Mucosa of rectum (tissue), 2 donors: ENCODE data around the gene ANKRD11.
"Not testable (repeated sequence)": the region's sequence is repeated elsewhere in the genome, so short reads cannot be mapped to it uniquely, and the experiment has no call there.

Source experiments
- H3K27ac ChIP-seq, 2 donors: one replicate each; pipeline ENCODE4 v1.7.0; 2013; ENCODE audit warnings: inconsistent platforms in 2 of 2, low read depth in 2 of 2, low read length in 2 of 2
- H3K27me3 ChIP-seq, 2 donors: one replicate each; pipeline ENCODE4 v1.7.0; 2013; ENCODE audit warnings: low read length in 2 of 2; ENCODE audit not compliant: control insufficient read depth in 2 of 2, insufficient read depth in 2 of 2
- H3K36me3 ChIP-seq, 2 donors: one replicate each; pipeline ENCODE4 v1.7.0; 2013; ENCODE audit warnings: low read length in 2 of 2; ENCODE audit not compliant: control insufficient read depth in 2 of 2, insufficient read depth in 2 of 2
- H3K4me1 ChIP-seq, 2 donors: one replicate each; pipeline ENCODE4 v1.7.0; 2013; ENCODE audit warnings: low read length in 2 of 2, mild to moderate bottlenecking in 1 of 2; ENCODE audit not compliant: control insufficient read depth in 2 of 2, insufficient read depth in 2 of 2
- H3K4me3 ChIP-seq, 2 donors: one replicate each; pipeline ENCODE4 v1.7.0; 2013; ENCODE audit warnings: low read length in 2 of 2
- H3K9ac ChIP-seq, 2 donors: one replicate each; pipeline ENCODE4 v1.7.0; 2013; ENCODE audit warnings: low read length in 2 of 2, low read depth in 1 of 2, mild to moderate bottlenecking in 1 of 2
- H3K9me3 ChIP-seq, 2 donors: one replicate each; pipeline ENCODE4 v1.7.0; 2013; ENCODE audit warnings: low read length in 2 of 2; ENCODE audit not compliant: control insufficient read depth in 2 of 2
- donor health status: healthy.
- donor health status: Normal muscosa, but diverticular disease.

Gene ANKRD11

DNA sequence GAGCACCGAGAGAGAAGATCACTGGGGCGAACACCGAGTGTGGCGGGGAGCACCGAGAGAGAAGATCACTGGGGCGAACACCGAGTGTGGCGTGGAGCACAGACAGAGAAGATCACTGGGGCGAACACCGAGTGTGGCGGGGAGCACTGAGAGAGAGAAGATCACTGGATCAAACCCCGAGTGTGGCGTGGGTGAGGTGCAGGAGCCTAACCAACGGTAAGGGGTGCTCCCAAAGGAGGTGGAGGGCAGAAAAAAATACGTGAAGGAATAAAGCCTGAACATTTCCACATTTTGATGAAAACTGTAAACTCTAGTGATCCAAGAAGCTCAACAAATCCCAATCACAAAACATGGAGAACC, 100.2 kb downstream of the ANKRD11 start:
- not testable (repeated sequence) for H3K4me3 ChIP-seq, H3K9me3 ChIP-seq, H3K36me3 ChIP-seq, H3K27me3 ChIP-seq, H3K9ac ChIP-seq, H3K27ac ChIP-seq
- H3K4me1 ChIP-seq = peaks cover 8 to 16% of the 10 kb centered on the region in 2 donors

GRCh38 chr16:89389504-89390223, 100.7 kb downstream of the ANKRD11 start:
- H3K27me3 ChIP-seq, H3K27ac ChIP-seq, H3K4me3 ChIP-seq, H3K9me3 ChIP-seq, H3K36me3 ChIP-seq, H3K9ac ChIP-seq: not testable (repeated sequence)
- peaks cover 3 to 10% of the 10 kb centered on the region in 2 donors for H3K4me1 ChIP-seq

DNA sequence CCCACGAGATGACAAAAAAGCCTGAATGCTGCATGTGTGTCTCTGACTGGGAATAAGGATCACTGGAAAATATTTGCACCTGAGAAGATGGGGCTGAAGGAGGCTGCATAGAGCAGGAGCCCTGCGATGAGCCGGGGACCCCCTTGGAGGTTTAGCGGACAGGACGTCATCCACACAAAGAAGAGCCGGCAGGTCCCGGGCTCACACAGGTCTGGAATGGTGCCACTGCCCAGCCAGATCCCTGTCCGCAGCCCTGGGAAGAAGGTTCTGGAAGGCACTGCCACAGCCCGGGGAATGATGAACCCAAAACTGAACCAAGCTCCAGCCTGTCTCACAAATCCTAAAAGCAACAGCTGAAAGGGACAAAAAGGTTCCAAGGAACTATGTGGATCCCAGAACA, 101.8 kb downstream of the ANKRD11 start:
- H3K36me3 ChIP-seq = peaks cover 0 to 2% of the 10 kb centered on the region in 2 donors
- H3K4me1 ChIP-seq = peaks cover 9 to 11% of the 10 kb centered on the region in 2 donors
- H3K9me3 ChIP-seq = no peaks in the 10 kb centered on the region
- no peak overlapping the region for H3K27ac ChIP-seq
- H3K9ac ChIP-seq = no peak overlapping the region
- H3K4me3 ChIP-seq = no peak overlapping the region
- H3K27me3 ChIP-seq = no peaks in the 10 kb centered on the region

GRCh38 chr16:89386306-89387185, 103.8 kb downstream of the ANKRD11 start:
- peaks cover 19 to 21% of the 10 kb centered on the region in 2 donors for H3K4me1 ChIP-seq
- no peaks in the 10 kb centered on the region for H3K27me3 ChIP-seq
- peaks cover 0 to 2% of the 10 kb centered on the region in 2 donors for H3K36me3 ChIP-seq
- no peak overlapping the region for H3K27ac ChIP-seq
- no peak overlapping the region for H3K4me3 ChIP-seq
- no peaks in the 10 kb centered on the region for H3K9me3 ChIP-seq
- no peak overlapping the region for H3K9ac ChIP-seq

DNA sequence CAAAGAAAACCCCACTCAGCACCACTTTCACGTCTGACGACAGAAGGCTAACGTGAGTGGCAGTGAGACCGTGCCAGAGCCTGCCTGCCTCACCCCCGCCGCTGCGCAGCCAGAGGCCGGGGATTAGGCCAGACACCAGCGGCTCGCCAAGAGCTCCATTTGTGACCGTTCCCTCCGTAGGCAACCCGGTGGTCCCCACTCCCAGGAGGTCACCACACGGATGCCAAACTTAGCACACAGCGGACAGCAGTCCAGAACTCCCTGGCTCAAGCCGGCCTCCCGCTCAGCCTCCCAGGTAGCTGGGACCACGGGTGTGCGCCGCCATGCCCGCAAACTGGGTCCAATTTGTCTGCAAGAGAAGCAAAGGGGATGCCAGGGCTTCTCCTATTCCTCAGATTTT, 104.6 kb downstream of the ANKRD11 start:
- Histone ChIP-seq H3K4me1 (peaks cover 19 to 21% of the 10 kb centered on the region in 2 donors), H3K36me3 (no peaks in the 10 kb centered on the region), H3K9me3 (no peaks in the 10 kb centered on the region), H3K9ac (no peak overlapping the region), H3K27ac (no peak overlapping the region), H3K27me3 (no peaks in the 10 kb centered on the region), H3K4me3 (no peak overlapping the region)

DNA sequence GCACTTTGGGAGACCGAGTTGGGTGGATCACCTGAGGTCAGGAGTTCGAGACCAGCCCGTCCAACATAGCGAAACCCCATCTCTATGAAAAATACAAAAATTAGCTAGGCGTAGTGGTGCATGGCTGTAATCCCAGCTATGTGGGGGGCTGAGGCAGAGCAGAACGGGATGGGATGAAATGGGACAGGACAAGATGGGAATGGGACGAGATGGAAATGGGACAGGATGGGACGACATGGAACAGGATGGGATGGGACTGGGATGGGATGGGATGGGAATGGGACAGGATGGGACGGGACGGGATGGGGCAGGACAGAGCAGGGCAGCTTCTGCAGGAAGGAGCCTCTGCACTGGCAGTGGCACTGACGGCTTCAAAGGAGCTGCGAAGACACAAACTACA, 106.1 kb downstream of the ANKRD11 start:
- no peak overlapping the region for H3K9ac ChIP-seq
- H3K4me3 ChIP-seq = no peak overlapping the region
- no peaks in the 10 kb centered on the region for H3K36me3 ChIP-seq
- H3K9me3 ChIP-seq = no peaks in the 10 kb centered on the region
- H3K4me1 ChIP-seq = peaks cover 19 to 21% of the 10 kb centered on the region in 2 donors
- no peaks in the 10 kb centered on the region for H3K27me3 ChIP-seq
- no peak overlapping the region for H3K27ac ChIP-seq

- Histone ChIP-seq H3K9ac (peak overlapping the region in 1 of 2 donors; percentile 36), H3K4me1 (peaks cover 19 to 21% of the 10 kb centered on the region in 2 donors), H3K27me3 (no peaks in the 10 kb centered on the region), H3K36me3 (no peaks in the 10 kb centered on the region), H3K4me3 (peak overlapping the region; percentile 0 to 21), H3K27ac (peak overlapping the region; percentile 56 to 69), H3K9me3 (no peaks in the 10 kb centered on the region)
These were observed 107.0 kb downstream of the ANKRD11 start for GRCh38 chr16:89383095-89384003.

- H3K27ac ChIP-seq = peak overlapping the region; percentile 53 to 56
- not testable (repeated sequence) for H3K4me3 ChIP-seq, H3K27me3 ChIP-seq, H3K36me3 ChIP-seq, H3K9me3 ChIP-seq
- peak overlapping the region in 1 of 2 donors; percentile 36 for H3K9ac ChIP-seq
- H3K4me1 ChIP-seq = peaks cover 19 to 21% of the 10 kb centered on the region in 2 donors
These were observed 107.8 kb downstream of the ANKRD11 start for GRCh38 chr16:89382555-89382954.

DNA sequence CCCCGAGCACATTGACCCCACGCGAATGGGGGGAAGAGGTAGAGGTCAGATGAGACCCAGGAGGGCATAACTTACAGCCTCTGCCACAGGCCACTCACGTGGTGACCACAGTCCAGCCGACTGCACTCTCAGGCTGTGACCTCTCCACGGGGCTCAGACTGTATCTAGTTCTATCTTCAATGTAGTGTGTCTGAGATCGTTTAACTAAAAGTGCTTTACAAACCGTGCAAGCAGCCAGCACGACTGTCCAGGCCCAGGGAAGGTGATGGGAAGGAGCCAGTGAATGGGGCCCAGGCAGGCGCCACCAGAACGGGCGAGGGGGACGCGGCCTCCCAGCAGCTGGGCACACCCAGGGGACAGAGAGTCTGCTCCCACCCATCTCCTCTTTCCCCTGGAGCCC, 108.6 kb downstream of the ANKRD11 start:
- no peak overlapping the region for H3K9ac ChIP-seq
- H3K4me1 ChIP-seq = peaks cover 19 to 21% of the 10 kb centered on the region in 2 donors
- H3K36me3 ChIP-seq = no peaks in the 10 kb centered on the region
- no peaks in the 10 kb centered on the region for H3K27me3 ChIP-seq
- no peak overlapping the region for H3K27ac ChIP-seq
- no peaks in the 10 kb centered on the region for H3K9me3 ChIP-seq
- H3K4me3 ChIP-seq = no peak overlapping the region
